Osteoblast (primary cell): ENCODE measurements around the gene DIPK1B. TPM values are rescaled to one million over a fixed set of nuclear protein-coding genes. Genes with fewer than 3 reads are reported as not detected.

Experiments
- DNase-seq: peaks from one replicate; pipeline ENCODE4 v3.0.0; 2011; ENCODE audit warnings: low spot score, mixed read lengths; ENCODE audit not compliant: insufficient read length; ENCODE audit errors: missing footprints
- H2AFZ ChIP-seq: 2 replicates; pipeline ENCODE4 v1.6.0; 2011; ENCODE audit warnings: mild to moderate bottlenecking, low read length
- H3K27ac ChIP-seq: 2 replicates; pipeline ENCODE4 v1.5.1; 2011; ENCODE audit warnings: mild to moderate bottlenecking, low read depth, low read length, moderate library complexity
- H3K27me3 ChIP-seq: 2 replicates; pipeline ENCODE4 v1.6.0; 2012; ENCODE audit warnings: mild to moderate bottlenecking, control low read depth, inconsistent platforms, low read length, moderate library complexity; ENCODE audit not compliant: insufficient read depth
- H3K36me3 ChIP-seq: 2 replicates; pipeline ENCODE4 v1.5.1; 2011; ENCODE audit warnings: mild to moderate bottlenecking, low read length, control low read depth, moderate library complexity; ENCODE audit not compliant: insufficient read depth
- H3K4me1 ChIP-seq: 2 replicates; pipeline ENCODE4 v1.5.1; 2011; ENCODE audit warnings: mild to moderate bottlenecking, low read length, control low read depth, moderate library complexity; ENCODE audit not compliant: insufficient read depth
- H3K4me2 ChIP-seq: 2 replicates; pipeline ENCODE4 v1.6.0; 2011; ENCODE audit warnings: mild to moderate bottlenecking, low read length; ENCODE audit not compliant: insufficient read depth
- H3K4me3 ChIP-seq: fragments of 200-600 bp; sonication (generic); 3 replicates; pipeline ENCODE4 v1.5.1; 2012; ENCODE audit warnings: mild to moderate bottlenecking, low read length, inconsistent platforms; ENCODE audit not compliant: insufficient read depth
- H3K79me2 ChIP-seq: 2 replicates; pipeline ENCODE4 v1.6.0; 2012; ENCODE audit warnings: mild to moderate bottlenecking, low read length, control low read depth, inconsistent platforms; ENCODE audit not compliant: insufficient read depth
- H3K9me3 ChIP-seq: 2 replicates; pipeline ENCODE4 v1.5.1; 2011; ENCODE audit warnings: low read depth, low read length, control low read depth
- H4K20me1 ChIP-seq: 2 replicates; pipeline ENCODE4 v1.6.0; 2012; ENCODE audit warnings: mild to moderate bottlenecking, low read length, control low read depth; ENCODE audit not compliant: insufficient read depth
- total RNA-seq: library from RNA; depleted of rRNA; stranded (reverse); fragments of >200 nt; gene quantifications from 2 replicates; pipeline ENCODE4 v1.2.3, GENCODE V29; 2012
- TF ChIP-seq, protein P1 (sequence below): IDR thresholded peaks from 2 replicates; pipeline ENCODE4 v1.5.1; 2011; ENCODE audit warnings: mild to moderate bottlenecking, low read depth, low read length, moderate library complexity; ENCODE audit errors: extremely low read depth

Gene DIPK1B
- total RNA-seq, 1 donor = not detected

DNA sequence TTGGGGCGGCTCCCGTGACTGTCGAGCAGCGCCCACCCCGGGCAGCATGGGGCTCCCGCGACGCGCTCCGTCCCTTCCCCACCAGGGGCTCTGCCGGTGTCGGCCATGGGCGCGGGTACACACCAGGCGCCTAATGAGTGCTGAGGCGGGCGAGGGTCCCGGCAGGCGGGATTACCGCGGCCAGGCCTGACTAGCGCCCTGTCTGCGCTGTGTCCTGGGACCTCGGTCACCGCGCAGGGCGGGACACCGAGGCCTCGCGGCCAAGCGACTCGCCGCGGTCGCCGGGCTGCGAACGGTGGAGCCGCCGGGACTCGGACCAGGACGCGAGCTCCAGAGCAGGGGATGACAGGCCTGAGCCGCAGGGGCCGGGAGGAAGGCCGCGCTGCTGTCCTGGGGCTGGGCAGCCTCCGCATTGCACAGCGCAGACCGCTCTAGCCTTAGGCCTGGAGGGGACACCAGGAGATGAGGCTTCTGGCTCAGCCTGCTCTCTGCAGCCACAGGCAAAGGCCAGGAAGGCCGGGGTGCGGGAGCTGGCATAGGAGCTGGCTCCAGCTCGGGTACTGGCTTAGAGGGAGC is 16.3 kb downstream of the DIPK1B start:
- peaks cover 50% of the 10 kb centered on the region for H4K20me1 ChIP-seq
- TF ChIP-seq, protein P1, sequence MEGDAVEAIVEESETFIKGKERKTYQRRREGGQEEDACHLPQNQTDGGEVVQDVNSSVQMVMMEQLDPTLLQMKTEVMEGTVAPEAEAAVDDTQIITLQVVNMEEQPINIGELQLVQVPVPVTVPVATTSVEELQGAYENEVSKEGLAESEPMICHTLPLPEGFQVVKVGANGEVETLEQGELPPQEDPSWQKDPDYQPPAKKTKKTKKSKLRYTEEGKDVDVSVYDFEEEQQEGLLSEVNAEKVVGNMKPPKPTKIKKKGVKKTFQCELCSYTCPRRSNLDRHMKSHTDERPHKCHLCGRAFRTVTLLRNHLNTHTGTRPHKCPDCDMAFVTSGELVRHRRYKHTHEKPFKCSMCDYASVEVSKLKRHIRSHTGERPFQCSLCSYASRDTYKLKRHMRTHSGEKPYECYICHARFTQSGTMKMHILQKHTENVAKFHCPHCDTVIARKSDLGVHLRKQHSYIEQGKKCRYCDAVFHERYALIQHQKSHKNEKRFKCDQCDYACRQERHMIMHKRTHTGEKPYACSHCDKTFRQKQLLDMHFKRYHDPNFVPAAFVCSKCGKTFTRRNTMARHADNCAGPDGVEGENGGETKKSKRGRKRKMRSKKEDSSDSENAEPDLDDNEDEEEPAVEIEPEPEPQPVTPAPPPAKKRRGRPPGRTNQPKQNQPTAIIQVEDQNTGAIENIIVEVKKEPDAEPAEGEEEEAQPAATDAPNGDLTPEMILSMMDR = no peak
- no peaks in the 10 kb centered on the region for H3K9me3 ChIP-seq
- peak overlapping the region; percentile 100 for H3K4me2 ChIP-seq
- peaks cover 32% of the 10 kb centered on the region for H3K36me3 ChIP-seq
- H3K4me3 ChIP-seq = peak overlapping the region; percentile 99
- H3K4me1 ChIP-seq = peaks cover 24% of the 10 kb centered on the region
- peak overlapping the region; percentile 78 for H2AFZ ChIP-seq
- DNase-seq = peak; percentile 98
- peaks cover 61% of the 10 kb centered on the region for H3K79me2 ChIP-seq
- H3K27ac ChIP-seq = peak overlapping the region; percentile 48
- no peaks in the 10 kb centered on the region for H3K27me3 ChIP-seq

DNA sequence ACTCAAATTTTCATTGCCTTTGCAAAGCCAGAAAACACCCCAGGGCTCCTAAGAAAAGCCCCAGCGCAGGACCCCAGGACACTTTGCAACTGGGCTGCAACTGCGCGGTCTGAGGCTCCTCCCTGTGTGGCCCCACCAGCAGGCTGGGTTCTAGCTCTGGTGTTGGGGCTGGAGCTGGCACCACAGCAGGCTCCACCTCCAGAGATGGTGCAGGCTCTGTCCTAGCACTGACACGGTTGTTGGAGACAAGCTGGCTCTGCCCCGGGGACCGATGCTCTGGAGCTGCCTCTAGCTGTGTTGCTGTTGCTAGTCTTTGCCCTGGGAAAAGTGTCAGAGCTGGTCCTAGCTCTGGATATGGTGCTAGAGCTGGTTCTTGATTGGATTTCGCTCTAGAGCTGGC is 16.8 kb downstream of the DIPK1B start:
- TF ChIP-seq, protein P1 = no peak
- Histone ChIP-seq H4K20me1 (peaks cover 44% of the 10 kb centered on the region), H3K36me3 (peaks cover 27% of the 10 kb centered on the region), H3K4me3 (peak overlapping the region; percentile 99), H3K4me2 (peak overlapping the region; percentile 100), H2AFZ (peak overlapping the region; percentile 78), H3K79me2 (peaks cover 61% of the 10 kb centered on the region), H3K9me3 (no peaks in the 10 kb centered on the region), H3K4me1 (peaks cover 24% of the 10 kb centered on the region), H3K27ac (no peak overlapping the region), H3K27me3 (no peaks in the 10 kb centered on the region)
- peak; percentile 94 for DNase-seq

DNA sequence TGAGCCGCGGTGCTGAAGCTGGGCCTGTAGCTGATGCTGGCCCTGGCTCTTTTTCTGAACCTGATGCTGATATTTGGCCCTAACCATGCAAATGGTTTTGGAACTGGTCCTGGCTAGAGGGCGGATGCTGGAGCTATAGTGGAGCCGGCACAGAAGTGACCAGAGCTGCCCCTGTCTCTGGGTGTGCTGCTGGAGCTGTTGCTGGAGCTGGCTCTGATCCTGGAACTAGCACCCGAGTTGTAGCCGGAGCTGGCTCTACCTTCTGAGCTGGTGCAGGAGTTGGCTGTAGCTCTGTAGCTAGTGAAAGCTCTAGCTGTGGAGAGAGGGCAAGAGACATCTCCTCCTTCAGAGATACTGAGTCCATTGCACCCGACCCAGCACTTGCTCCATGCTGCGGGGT is 17.6 kb downstream of the DIPK1B start:
- H3K79me2 ChIP-seq = peaks cover 58% of the 10 kb centered on the region
- H3K27ac ChIP-seq = no peak overlapping the region
- DNase-seq = no peak
- TF ChIP-seq, protein P1 = no peak
- no peaks in the 10 kb centered on the region for H3K9me3 ChIP-seq
- peaks cover 38% of the 10 kb centered on the region for H4K20me1 ChIP-seq
- H3K4me2 ChIP-seq = no peak overlapping the region
- H3K4me1 ChIP-seq = peaks cover 24% of the 10 kb centered on the region
- H3K36me3 ChIP-seq = peaks cover 19% of the 10 kb centered on the region
- H2AFZ ChIP-seq = no peak overlapping the region
- H3K4me3 ChIP-seq = no peak overlapping the region
- no peaks in the 10 kb centered on the region for H3K27me3 ChIP-seq

DNA sequence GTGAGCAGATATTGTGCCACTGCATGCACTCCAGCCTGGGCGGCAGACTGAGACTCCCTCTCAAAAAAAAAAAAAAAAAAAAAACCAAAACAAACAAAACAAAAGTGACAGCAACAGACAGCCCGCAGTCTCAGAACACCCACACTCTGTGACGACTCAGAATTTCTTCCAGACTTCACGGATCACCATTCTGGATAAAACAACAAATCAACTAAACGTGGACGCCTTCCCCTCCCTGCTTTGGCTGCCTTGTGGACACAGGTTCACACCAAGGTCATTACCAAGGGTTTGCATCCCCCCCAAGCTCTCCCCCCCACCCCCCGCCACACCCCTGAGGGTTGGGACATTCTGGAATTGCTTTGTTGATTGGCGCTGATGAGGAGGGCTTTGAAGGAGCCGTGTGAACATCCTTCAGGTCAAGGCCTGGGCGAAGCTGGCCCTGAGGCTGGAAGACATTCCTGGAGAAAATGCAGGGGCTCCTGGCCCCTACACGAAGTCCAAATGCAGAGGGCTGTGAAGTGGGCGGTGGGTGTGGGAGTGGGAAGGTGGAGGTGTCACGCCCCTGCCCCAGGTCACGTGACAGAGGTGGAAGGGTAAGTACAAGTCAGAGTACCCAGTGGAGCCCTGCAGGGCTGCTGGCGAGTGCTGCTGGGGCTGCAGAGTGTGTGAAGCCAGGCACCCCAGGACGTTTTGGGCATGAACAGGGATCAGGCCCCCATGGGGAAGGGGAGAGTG is 20.2 kb downstream of the DIPK1B start:
- H3K4me2 ChIP-seq = no peak overlapping the region
- no peaks in the 10 kb centered on the region for H3K9me3 ChIP-seq
- no peak overlapping the region for H3K4me3 ChIP-seq
- peaks cover 34% of the 10 kb centered on the region for H3K79me2 ChIP-seq
- TF ChIP-seq, protein P1 = no peak
- H3K27ac ChIP-seq = no peak overlapping the region
- DNase-seq = no peak
- no peaks in the 10 kb centered on the region for H3K36me3 ChIP-seq
- no peak overlapping the region for H2AFZ ChIP-seq
- H3K27me3 ChIP-seq = no peaks in the 10 kb centered on the region
- peaks cover 14% of the 10 kb centered on the region for H4K20me1 ChIP-seq
- H3K4me1 ChIP-seq = peaks cover 6% of the 10 kb centered on the region
